ENCODE results near the gene CADPS2. TPM values are rescaled to one million over a fixed set of nuclear protein-coding genes. Genes with fewer than 3 reads are reported as not detected.

The CADPS2 gene
- polyA plus RNA-seq, 1 donor (not counting 4 experiments of a cell fraction or from before 2014, with no cell fraction given): 0.35 TPM

DNA sequence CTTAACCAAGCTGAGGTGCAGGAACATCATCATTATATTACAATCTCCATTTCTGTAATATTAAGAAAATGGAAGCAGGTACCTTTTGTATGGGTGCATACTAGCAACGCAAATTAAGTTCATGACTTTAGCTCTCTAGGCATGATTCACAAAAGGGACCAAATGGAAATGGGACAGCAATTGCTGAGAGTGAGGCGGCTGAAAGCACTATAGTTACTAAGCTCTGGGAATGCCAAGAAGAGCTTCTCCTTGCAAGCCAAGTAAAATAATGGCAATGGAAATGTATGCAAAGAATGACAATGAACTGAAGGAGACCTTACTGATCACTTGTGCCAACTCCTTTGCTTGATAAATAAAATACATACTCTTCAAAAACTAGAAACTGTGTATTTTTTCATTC, 147.3 kb downstream of the CADPS2 start:
- Histone ChIP-seq H3K27ac (ENCODE audit: control insufficient read depth, insufficient read depth, low read length) (no peak overlapping the region), H3K9me1 (ENCODE audit: control insufficient read depth, extremely low read depth, insufficient read depth, low read length) (no peaks in the 10 kb centered on the region), H3K36me3 (ENCODE audit: control insufficient read depth in 2 of 2, extremely low read depth in 1 of 2, insufficient read depth in 2 of 2, low read length in 2 of 2) (no peaks in the 10 kb centered on the region), H3K27me3 (ENCODE audit: control insufficient read depth, extremely low read depth, insufficient read depth, low read length) (no peaks in the 10 kb centered on the region), H3K9ac (ENCODE audit: control insufficient read depth, extremely low read depth, insufficient read depth, low read length) (no peak overlapping the region), H2AFZ (ENCODE audit: control insufficient read depth, low read length) (no peak overlapping the region), H3K4me1 (ENCODE audit: control insufficient read depth, extremely low read depth, insufficient read depth, low read length) (peaks cover 4% of the 10 kb centered on the region), H4K20me1 (ENCODE audit: control insufficient read depth, extremely low read depth, insufficient read depth, low read length) (no peaks in the 10 kb centered on the region), H3K4me3 (ENCODE audit: control insufficient read depth in 2 of 3, extremely low read depth in 1 of 3, insufficient read depth in 2 of 3, low read depth in 1 of 3, low read length in 3 of 3) (no peak overlapping the region), H3K4me2 (ENCODE audit: control insufficient read depth, extremely low read depth, insufficient read depth, low read depth, low read length) (no peak overlapping the region), H3K79me2 (ENCODE audit: control insufficient read depth, insufficient read depth, low read length) (no peaks in the 10 kb centered on the region), H3K9me3 (ENCODE audit: control insufficient read depth, low read depth, low read length) (no peaks in the 10 kb centered on the region)
- DNase-seq (ENCODE audit: low read depth, low spot score) (no peak), FAIRE-seq (no peak)
- TF ChIP-seq EZH2 (IDR thresholded peaks at IDR 0.05; ENCODE audit: low read length) (no peak), CTCF (optimal IDR thresholded peaks at IDR 0.05 in 1 of 3, IDR thresholded peaks at IDR 0.05 in 1 of 3, conservative IDR thresholded peaks at IDR 0.05 in 1 of 3; ENCODE audit: extremely low read depth in 1 of 3, insufficient read depth in 2 of 3, low read length in 3 of 3) (no peak)
- dilution Hi-C loops (cut with MboI; ENCODE audit: extremely low pct_ligation_motif_present, low sequenced_read_pairs): no loop called here

- H3K4me2 ChIP-seq (ENCODE audit: control insufficient read depth, extremely low read depth, insufficient read depth, low read depth, low read length): no peak overlapping the region
- no peaks in the 10 kb centered on the region for H3K9me3 ChIP-seq (ENCODE audit: control insufficient read depth, low read depth, low read length)
- FAIRE-seq: no peak
- H3K4me1 ChIP-seq (ENCODE audit: control insufficient read depth, extremely low read depth, insufficient read depth, low read length): no peaks in the 10 kb centered on the region
- H2AFZ ChIP-seq (ENCODE audit: control insufficient read depth, low read length): no peak overlapping the region
- H3K9me1 ChIP-seq (ENCODE audit: control insufficient read depth, extremely low read depth, insufficient read depth, low read length): no peaks in the 10 kb centered on the region
- H3K9ac ChIP-seq (ENCODE audit: control insufficient read depth, extremely low read depth, insufficient read depth, low read length): no peak overlapping the region
- H3K27me3 ChIP-seq (ENCODE audit: control insufficient read depth, extremely low read depth, insufficient read depth, low read length): no peaks in the 10 kb centered on the region
- DNase-seq (ENCODE audit: low read depth, low spot score): no peak
- H3K27ac ChIP-seq (ENCODE audit: control insufficient read depth, insufficient read depth, low read length): no peak overlapping the region
- no peaks in the 10 kb centered on the region for H3K79me2 ChIP-seq (ENCODE audit: control insufficient read depth, insufficient read depth, low read length)
- H3K4me3 ChIP-seq (ENCODE audit: control insufficient read depth in 2 of 3, extremely low read depth in 1 of 3, insufficient read depth in 2 of 3, low read depth in 1 of 3, low read length in 3 of 3): no peak overlapping the region
- no peaks in the 10 kb centered on the region for H3K36me3 ChIP-seq (ENCODE audit: control insufficient read depth in 2 of 2, extremely low read depth in 1 of 2, insufficient read depth in 2 of 2, low read length in 2 of 2)
- TF ChIP-seq CTCF (optimal IDR thresholded peaks at IDR 0.05 in 1 of 3, IDR thresholded peaks at IDR 0.05 in 1 of 3, conservative IDR thresholded peaks at IDR 0.05 in 1 of 3; ENCODE audit: extremely low read depth in 1 of 3, insufficient read depth in 2 of 3, low read length in 3 of 3) (no peak), EZH2 (IDR thresholded peaks at IDR 0.05; ENCODE audit: low read length) (no peak)
- dilution Hi-C loops (cut with MboI; ENCODE audit: extremely low pct_ligation_motif_present, low sequenced_read_pairs): no loop called here
- H4K20me1 ChIP-seq (ENCODE audit: control insufficient read depth, extremely low read depth, insufficient read depth, low read length): no peaks in the 10 kb centered on the region
Observed at GRCh38 chr7:122736183-122736582, 150.1 kb downstream of the CADPS2 start.

Measured in keratinocyte (primary cell).